GM20000 (cell line): ENCODE data around the gene LRP5.

Source experiments
- DNase-seq: peaks from one replicate; pipeline ENCODE4 v3.0.0; 2012; ENCODE audit warnings: low spot score
- CTCF ChIP-seq: IDR thresholded peaks from 2 replicates; pipeline ENCODE4 v1.5.1; 2012; ENCODE audit warnings: mild to moderate bottlenecking, control low read depth; ENCODE audit errors: extremely low read depth, missing control alignments

Gene LRP5

GRCh38 chr11:68334923-68335322 is 22.5 kb downstream of the LRP5 start:
- no peak for DNase-seq
- no peak for TF ChIP-seq CTCF

- TF ChIP-seq CTCF, result no peak
- no peak for DNase-seq
These were observed 23.3 kb downstream of the LRP5 start for GRCh38 chr11:68335683-68336082.

GRCh38 chr11:68336716-68337115 is 24.3 kb downstream of the LRP5 start:
- TF ChIP-seq CTCF, result no peak
- no peak for DNase-seq

DNA sequence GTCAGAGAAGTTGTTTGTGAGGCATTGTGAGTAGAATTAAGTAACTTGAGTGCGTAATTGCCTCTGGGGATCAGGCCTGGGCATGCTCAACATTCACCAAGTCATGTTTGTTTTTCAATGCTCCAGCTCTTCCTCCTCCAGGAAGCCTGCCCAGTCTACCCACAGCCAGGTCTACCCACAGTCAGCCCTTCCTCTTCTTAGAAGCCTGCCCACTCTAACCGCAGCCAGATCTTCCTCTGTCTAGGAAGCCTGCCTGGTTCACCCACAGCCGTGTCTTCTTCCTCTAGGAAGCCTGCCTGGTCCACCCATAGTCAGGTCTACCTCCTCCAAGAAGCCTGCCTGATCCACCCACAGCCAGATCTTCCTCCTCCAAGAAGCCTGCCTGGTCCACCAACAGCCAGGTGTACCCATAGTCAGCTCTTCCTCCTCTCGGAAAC is 25.0 kb downstream of the LRP5 start:
- no peak for TF ChIP-seq CTCF
- no peak for DNase-seq

DNA sequence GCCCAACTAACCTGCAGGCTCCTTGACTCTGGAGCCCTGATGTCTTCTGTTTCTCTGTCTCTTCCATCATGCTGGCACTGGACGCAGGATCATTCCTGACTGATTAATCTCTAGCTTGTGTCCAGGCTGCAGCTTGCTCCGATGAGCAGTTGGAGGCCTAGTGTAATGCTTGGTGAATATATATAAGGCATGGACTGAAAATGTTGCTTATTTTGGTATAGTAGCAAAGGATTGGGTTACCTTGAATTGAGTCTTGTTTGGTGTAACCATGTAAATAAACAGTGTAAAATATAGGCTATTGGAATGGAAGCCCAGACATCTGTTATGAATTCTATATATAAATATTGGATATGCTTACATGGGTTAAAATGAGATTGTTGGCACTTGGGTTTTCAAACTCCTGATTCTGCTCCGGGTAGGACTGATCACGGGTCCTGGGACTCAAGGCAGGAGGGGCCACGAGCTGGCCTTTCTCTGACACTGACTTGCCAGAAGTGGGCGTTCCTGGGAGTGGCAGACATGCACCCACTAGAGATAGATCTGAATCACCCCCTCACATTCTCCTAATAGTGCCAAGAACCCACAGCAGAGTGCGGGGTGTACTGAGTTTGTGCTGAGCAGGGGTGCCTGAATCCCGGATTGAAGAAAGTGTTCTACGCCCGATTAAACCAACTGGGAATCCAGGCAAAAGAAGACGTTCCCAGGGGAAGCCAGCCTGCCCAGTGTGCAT is 25.8 kb downstream of the LRP5 start:
- TF ChIP-seq CTCF, result no peak
- DNase-seq, result no peak

DNA sequence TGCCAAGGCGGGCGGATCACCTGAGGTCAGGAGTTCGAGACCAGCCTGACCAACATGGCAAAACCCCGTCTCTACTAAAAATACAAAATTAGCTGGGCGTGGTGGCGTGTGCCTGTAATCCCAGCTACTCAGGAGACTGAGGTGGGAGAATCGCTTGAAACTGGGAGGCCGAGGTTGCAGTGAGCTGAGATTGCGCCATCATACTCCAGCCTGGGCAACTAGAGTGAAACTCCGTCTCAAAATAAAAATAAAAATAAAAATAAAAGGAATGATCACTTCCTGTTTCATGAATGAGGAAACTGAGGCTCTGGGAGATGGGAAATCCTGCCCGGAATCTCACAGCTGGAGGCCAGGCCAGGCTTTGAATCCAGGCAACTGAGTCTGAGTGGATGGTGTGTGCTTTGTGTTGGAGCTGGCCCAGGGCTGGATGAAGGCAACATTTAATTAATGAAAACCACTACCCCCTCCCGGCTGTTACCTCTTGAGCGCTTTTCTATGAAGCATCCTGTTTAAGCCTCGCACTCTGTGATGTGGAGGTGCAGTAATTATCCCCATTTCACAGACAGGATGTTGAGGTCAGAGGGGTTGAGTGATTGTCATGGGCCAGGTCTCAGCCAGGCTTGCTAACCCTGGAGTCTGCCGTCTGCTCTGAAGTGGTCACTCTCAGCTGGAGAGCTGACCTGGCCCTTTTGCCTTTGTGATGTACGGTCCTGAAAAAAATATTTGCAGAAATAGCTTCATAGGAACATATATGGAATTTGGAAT is 27.8 kb downstream of the LRP5 start:
- DNase-seq, result peak; percentile 51
- no peak for TF ChIP-seq CTCF

- no peak for DNase-seq
- TF ChIP-seq CTCF, result no peak
These were observed 28.6 kb downstream of the LRP5 start for GRCh38 chr11:68340784-68341556.
